ENCODE data around the gene COPB1.

Gene COPB1

GRCh38 chr11:14418801-14419417 lies 80.7 kb downstream of the COPB1 start:
- Histone ChIP-seq H3K4me3 (no peak overlapping the region), H3K36me3 (no peaks in the 10 kb centered on the region), H3K27me3 (no peaks in the 10 kb centered on the region), H3K4me2 (no peak overlapping the region), H3K4me1 (peaks cover 15% of the 10 kb centered on the region), H4K20me1 (no peaks in the 10 kb centered on the region), H3K9me3 (no peaks in the 10 kb centered on the region), H3K27ac (no peak overlapping the region), H3K9ac (no peak overlapping the region)
- no peak for TF ChIP-seq Cebpa-rat (IDR thresholded peaks at IDR 0.05)

DNA sequence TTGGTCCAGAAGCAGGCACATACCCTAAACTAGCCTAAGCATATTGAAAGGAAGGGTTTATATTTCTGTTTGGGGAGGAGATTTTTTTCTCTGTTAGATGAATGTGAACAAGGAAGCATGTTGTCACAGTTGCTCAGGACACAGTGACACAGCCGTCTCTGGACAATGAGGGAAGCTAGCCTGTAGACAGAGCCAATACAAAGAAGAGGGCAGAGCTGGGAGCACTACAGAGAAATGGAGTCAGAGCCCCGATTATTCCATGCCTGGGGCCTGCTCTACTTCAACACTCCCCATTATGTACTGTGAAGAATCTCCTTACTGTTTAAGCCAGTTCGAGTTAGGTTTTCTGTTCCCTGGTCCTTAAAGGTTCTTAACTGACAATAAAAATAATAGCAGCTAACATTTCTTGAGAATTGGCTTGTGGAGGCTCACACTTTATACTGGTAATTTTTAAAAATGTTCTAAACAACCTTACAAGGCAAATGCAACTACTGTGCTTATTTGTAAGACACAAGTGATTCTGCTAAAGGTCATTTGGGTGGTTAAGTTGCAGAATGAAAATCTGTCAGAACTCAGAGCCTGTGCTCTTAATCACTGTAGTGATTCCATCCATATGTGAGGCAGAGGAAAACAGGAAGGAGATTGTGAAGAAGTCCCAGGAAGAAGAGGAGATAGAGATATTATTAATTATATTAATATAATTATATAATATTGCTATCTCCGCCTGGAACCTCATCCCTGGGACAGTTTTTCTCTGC lies 81.8 kb downstream of the COPB1 start:
- H4K20me1 ChIP-seq = no peaks in the 10 kb centered on the region
- no peak overlapping the region for H3K27ac ChIP-seq
- H3K36me3 ChIP-seq = no peaks in the 10 kb centered on the region
- H3K4me1 ChIP-seq = peaks cover 15% of the 10 kb centered on the region
- H3K9ac ChIP-seq = no peak overlapping the region
- no peak overlapping the region for H3K4me3 ChIP-seq
- H3K9me3 ChIP-seq = no peaks in the 10 kb centered on the region
- TF ChIP-seq Cebpa-rat (IDR thresholded peaks at IDR 0.05) = no peak
- H3K4me2 ChIP-seq = no peak overlapping the region
- H3K27me3 ChIP-seq = no peaks in the 10 kb centered on the region

DNA sequence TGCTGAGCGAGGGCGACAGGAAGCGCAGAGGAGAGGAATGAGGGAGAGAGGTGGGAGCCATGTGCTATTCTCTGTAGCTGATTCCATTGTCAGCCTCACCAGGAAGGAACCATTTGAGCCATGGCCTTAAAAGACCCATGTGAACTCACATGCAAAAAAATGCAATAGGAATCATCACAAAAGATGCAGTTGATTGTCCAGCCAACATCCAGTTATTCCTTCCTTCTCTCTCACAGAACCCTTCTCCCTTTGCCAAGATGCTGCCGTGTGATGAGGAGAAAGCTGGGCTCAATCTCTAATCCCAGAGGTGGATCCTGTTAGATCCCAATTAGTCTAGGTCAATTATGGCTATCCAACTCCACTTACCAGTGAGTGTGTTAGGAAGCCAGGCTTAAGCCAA lies 82.4 kb downstream of the COPB1 start:
- no peak for TF ChIP-seq Cebpa-rat (IDR thresholded peaks at IDR 0.05)
- Histone ChIP-seq H3K9me3 (no peaks in the 10 kb centered on the region), H3K4me2 (no peak overlapping the region), H3K36me3 (no peaks in the 10 kb centered on the region), H3K4me1 (peaks cover 20% of the 10 kb centered on the region), H4K20me1 (no peaks in the 10 kb centered on the region), H3K4me3 (no peak overlapping the region), H3K9ac (no peak overlapping the region), H3K27me3 (no peaks in the 10 kb centered on the region), H3K27ac (no peak overlapping the region)

DNA sequence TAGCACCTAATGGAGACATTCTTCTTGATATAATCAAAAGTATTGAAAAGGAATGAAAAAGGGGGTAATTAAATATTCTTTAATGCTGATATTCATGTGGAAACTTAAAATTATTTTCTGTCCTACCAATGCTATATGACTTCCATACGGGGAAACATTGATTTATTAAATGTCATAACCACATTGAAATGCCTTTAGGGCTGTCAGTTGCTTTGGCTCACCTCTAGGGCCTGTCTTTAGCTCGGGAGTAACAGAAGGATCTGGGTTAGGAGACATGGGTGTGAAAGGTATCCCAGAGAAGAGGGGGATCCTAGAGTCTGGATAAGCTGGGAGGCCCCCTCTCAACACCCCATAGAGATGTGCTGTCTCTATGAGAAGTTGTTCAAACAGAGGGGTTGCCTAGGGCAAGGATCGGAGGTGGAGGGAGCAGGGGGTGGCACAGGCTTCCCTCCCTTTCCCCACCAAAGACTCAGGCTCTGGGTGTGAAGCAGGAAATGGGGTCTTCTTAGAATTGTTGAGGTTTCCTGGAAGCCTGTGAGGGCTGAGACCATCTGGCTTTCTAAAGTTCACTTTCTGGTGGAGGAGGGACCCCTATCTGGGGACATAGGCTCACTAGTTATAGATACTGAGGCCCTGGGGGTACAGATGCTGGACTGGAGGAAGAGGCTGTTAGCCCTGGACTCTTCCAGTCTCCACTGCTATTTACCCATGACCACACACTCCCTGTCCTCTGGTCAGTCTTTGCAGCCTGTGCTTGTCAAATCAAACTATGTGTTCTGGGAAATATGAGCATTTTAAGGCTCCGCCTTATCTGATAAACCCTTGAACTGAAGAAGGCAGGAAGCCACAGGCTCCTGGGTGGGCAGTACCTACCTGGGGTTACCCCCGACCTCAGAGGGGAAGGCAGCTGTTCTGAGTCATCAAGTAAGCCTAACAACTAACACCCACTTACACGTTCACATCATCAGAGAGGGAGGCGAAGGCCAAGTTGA lies 84.8 kb downstream of the COPB1 start:
- Histone ChIP-seq H3K27ac (peak overlapping the region; percentile 40), H3K9ac (0 out of 2 replicates have a peak overlapping the region, but pooled peaks have one; percentile 2), H3K9me3 (no peaks in the 10 kb centered on the region), H3K36me3 (no peaks in the 10 kb centered on the region), H3K4me1 (peaks cover 35% of the 10 kb centered on the region), H4K20me1 (no peaks in the 10 kb centered on the region), H3K27me3 (no peaks in the 10 kb centered on the region), H3K4me2 (peak overlapping the region; percentile 75), H3K4me3 (no peak overlapping the region)
- TF ChIP-seq Cebpa-rat (IDR thresholded peaks at IDR 0.05) = no peak

GRCh38 chr11:14413307-14414069 lies 86.1 kb downstream of the COPB1 start:
- no peaks in the 10 kb centered on the region for H3K27me3 ChIP-seq
- H3K27ac ChIP-seq = no peak overlapping the region
- H3K4me2 ChIP-seq = no peak overlapping the region
- no peak overlapping the region for H3K9ac ChIP-seq
- H3K4me3 ChIP-seq = no peak overlapping the region
- TF ChIP-seq Cebpa-rat (IDR thresholded peaks at IDR 0.05) = no peak
- peaks cover 35% of the 10 kb centered on the region for H3K4me1 ChIP-seq
- H3K9me3 ChIP-seq = no peaks in the 10 kb centered on the region
- no peaks in the 10 kb centered on the region for H4K20me1 ChIP-seq
- H3K36me3 ChIP-seq = no peaks in the 10 kb centered on the region

GRCh38 chr11:14411818-14412217 lies 87.8 kb downstream of the COPB1 start:
- H3K27ac ChIP-seq = 0 out of 2 replicates have a peak overlapping the region, but pooled peaks have one; percentile 28
- H3K4me2 ChIP-seq = peak overlapping the region; percentile 58
- H3K27me3 ChIP-seq = no peaks in the 10 kb centered on the region
- H3K4me3 ChIP-seq = no peak overlapping the region
- no peaks in the 10 kb centered on the region for H3K9me3 ChIP-seq
- no peaks in the 10 kb centered on the region for H3K36me3 ChIP-seq
- peaks cover 35% of the 10 kb centered on the region for H3K4me1 ChIP-seq
- no peaks in the 10 kb centered on the region for H4K20me1 ChIP-seq
- TF ChIP-seq Cebpa-rat (IDR thresholded peaks at IDR 0.05) = no peak
- H3K9ac ChIP-seq = no peak overlapping the region

GRCh38 chr11:14409891-14410290 lies 89.7 kb downstream of the COPB1 start:
- no peak overlapping the region for H3K27ac ChIP-seq
- no peak overlapping the region for H3K4me2 ChIP-seq
- H4K20me1 ChIP-seq = no peaks in the 10 kb centered on the region
- no peak overlapping the region for H3K4me3 ChIP-seq
- H3K9me3 ChIP-seq = no peaks in the 10 kb centered on the region
- no peak for TF ChIP-seq Cebpa-rat (IDR thresholded peaks at IDR 0.05)
- no peaks in the 10 kb centered on the region for H3K36me3 ChIP-seq
- peaks cover 26% of the 10 kb centered on the region for H3K4me1 ChIP-seq
- H3K9ac ChIP-seq = no peak overlapping the region
- no peaks in the 10 kb centered on the region for H3K27me3 ChIP-seq

GRCh38 chr11:14408612-14409011 lies 91.0 kb downstream of the COPB1 start:
- H4K20me1 ChIP-seq = no peaks in the 10 kb centered on the region
- no peak for TF ChIP-seq Cebpa-rat (IDR thresholded peaks at IDR 0.05)

More at GRCh38 chr11:14408612-14409011, 91.0 kb downstream of the COPB1 start:
- Histone ChIP-seq H3K36me3 (no peaks in the 10 kb centered on the region), H3K9ac (no peak overlapping the region), H3K4me1 (peaks cover 20% of the 10 kb centered on the region), H3K4me3 (no peak overlapping the region), H3K27ac (no peak overlapping the region), H3K4me2 (no peak overlapping the region), H3K9me3 (no peaks in the 10 kb centered on the region), H3K27me3 (no peaks in the 10 kb centered on the region)

Data from BLaER1 (cell line).